H1 (cell line): ENCODE measurements around the gene TGFB3. TPM values are rescaled to one million over a fixed set of nuclear protein-coding genes. Genes with fewer than 3 reads are reported as not detected.
"Not testable (repeated sequence)": the region's sequence is repeated elsewhere in the genome, so short reads cannot be mapped to it uniquely, and the experiment has no call there.

ENCODE experiments used
- CTCF ChIA-PET: fragments of 300-600 bp; sonication (Branson Sonifier 250); formaldehyde crosslinking; loops from one replicate; lab custom pipeline; 2021; ENCODE audit not compliant: partially characterized antibody; lab: Charles Lee
- POLR2A ChIA-PET: fragments of 300-600 bp; sonication (Branson Sonifier 250); formaldehyde crosslinking; loops from one replicate; lab custom pipeline; 2021; ENCODE audit warnings: inconsistent platforms; ENCODE audit not compliant: partially characterized antibody; lab: Charles Lee
- DNase-seq, 2 experiments: peaks; one replicate each; pipeline versions ENCODE4 v3.0.0 to v3.0.0-alpha.2; 2010 to 2022; ENCODE audit warnings: low spot score in 2 of 2, low read depth in 1 of 2, mixed read lengths in 1 of 2
- FAIRE-seq: peaks from 2 replicates; lab custom pipeline; 2011; peaks lifted over from hg19 to GRCh38; lab: Jason Lieb, UNC
- H2AFZ ChIP-seq: 2 replicates; pipeline ENCODE4 v1.8.1; 2012; ENCODE audit warnings: low read length, inconsistent platforms
- H2AK5ac ChIP-seq: 2 replicates; pipeline ENCODE4 v1.6.1; 2013; ENCODE audit warnings: low read depth, low read length
- H2BK120ac ChIP-seq: replicated peaks from 2 replicates; pipeline ENCODE3; 2013; ENCODE audit warnings: low read depth, low read length, inconsistent platforms
- H2BK12ac ChIP-seq: 2 replicates; pipeline ENCODE4 v1.6.1; 2013; ENCODE audit warnings: low read depth, low read length
- H2BK15ac ChIP-seq: 2 replicates; pipeline ENCODE4 v1.6.1; 2013; ENCODE audit warnings: low read length
- H2BK20ac ChIP-seq: 2 replicates; pipeline ENCODE4 v1.6.1; 2013; ENCODE audit warnings: low read length
- H2BK5ac ChIP-seq: 2 replicates; pipeline ENCODE4 v1.6.1; 2013; ENCODE audit warnings: low read depth, low read length
- H3K14ac ChIP-seq: 2 replicates; pipeline ENCODE4 v1.6.1; 2013; ENCODE audit warnings: inconsistent platforms; ENCODE audit not compliant: insufficient read length
- H3K18ac ChIP-seq: 2 replicates; pipeline ENCODE4 v1.6.1; 2013; ENCODE audit warnings: low read length; ENCODE audit errors: extremely low read depth
- H3K23ac ChIP-seq: 2 replicates; pipeline ENCODE4 v1.6.1; 2013; ENCODE audit warnings: inconsistent platforms; ENCODE audit not compliant: insufficient read length
- H3K23me2 ChIP-seq: 2 replicates; pipeline ENCODE4 v1.6.1; 2013; ENCODE audit warnings: low read depth, low read length
- H3K27ac ChIP-seq: 2 replicates; pipeline ENCODE4 v1.6.1; 2011; ENCODE audit warnings: low read depth, low read length, inconsistent platforms
- H3K27me3 ChIP-seq, 4 experiments: replicated peaks in 1 of 4; 1 replicate in 1 of 4; 2 replicates in 3 of 4; pipeline versions ENCODE4 v1.6.1 to v1.8.1; 2011 to 2013; ENCODE audit warnings: low read length in 3 of 4, mild to moderate bottlenecking in 3 of 4, inconsistent platforms in 2 of 4, mixed read lengths in 2 of 4, moderate library complexity in 1 of 4; ENCODE audit not compliant: control insufficient read depth in 3 of 4, insufficient read depth in 3 of 4; ENCODE audit errors: extremely low read depth in 1 of 4
- H3K36me3 ChIP-seq, 4 experiments: 2 replicates each; pipeline versions ENCODE4 v1.6.1 to v1.8.1; 2011 to 2013; ENCODE audit warnings: mild to moderate bottlenecking in 4 of 4, low read length in 3 of 4, moderate library complexity in 2 of 4, control low read depth in 1 of 4, inconsistent platforms in 1 of 4; ENCODE audit not compliant: insufficient read depth in 4 of 4, control insufficient read depth in 2 of 4
- H3K4ac ChIP-seq: replicated peaks from 2 replicates; pipeline ENCODE3; 2013; ENCODE audit warnings: low read length, low read depth, mixed read lengths, inconsistent platforms; ENCODE audit not compliant: insufficient read length
- H3K4me1 ChIP-seq, 4 experiments: replicated peaks in 1 of 4; 1 replicate in 1 of 4; 2 replicates in 3 of 4; pipeline versions ENCODE4 v1.6.1 to v1.8.1; 2011 to 2013; ENCODE audit warnings: low read length in 3 of 4, inconsistent platforms in 2 of 4, mixed read lengths in 1 of 4; ENCODE audit not compliant: insufficient read depth in 4 of 4, control insufficient read depth in 3 of 4
- H3K4me2 ChIP-seq, 2 experiments: 2 replicates each; pipeline versions ENCODE4 v1.6.1 to v1.8.1; 2011 to 2013; ENCODE audit warnings: low read depth in 2 of 2, low read length in 2 of 2, control low read depth in 1 of 2, inconsistent platforms in 1 of 2, mild to moderate bottlenecking in 1 of 2; ENCODE audit not compliant: insufficient read depth in 1 of 2
- H3K4me3 ChIP-seq, 4 experiments: fragments of 200-600, 300-600 bp in 1 of 4; sonication (generic), shearing (Covaris generic), sonication (Bioruptor Twin) in 1 of 4; 2 replicates each; pipeline versions ENCODE4 v1.5.1 to v1.8.1; 2011 to 2016; ENCODE audit warnings: low read length in 4 of 4, low read depth in 3 of 4, control low read depth in 2 of 4, inconsistent platforms in 2 of 4, mild to moderate bottlenecking in 2 of 4, mixed read lengths in 1 of 4, moderate library complexity in 1 of 4; ENCODE audit not compliant: insufficient read depth in 2 of 4; ENCODE audit errors: extremely low read depth in 1 of 4
- H3K56ac ChIP-seq: replicated peaks from 2 replicates; pipeline ENCODE3; 2013; ENCODE audit warnings: low read depth, mild to moderate bottlenecking, mixed read lengths, low read length, inconsistent platforms; ENCODE audit not compliant: insufficient read length
- H3K79me1 ChIP-seq: 2 replicates; pipeline ENCODE4 v1.6.1; 2013; ENCODE audit warnings: low read depth, low read length, control low read depth
- H3K79me2 ChIP-seq, 2 experiments: 2 replicates each; pipeline versions ENCODE4 v1.6.1 to v1.8.1; 2012 to 2013; ENCODE audit warnings: low read length in 2 of 2, mild to moderate bottlenecking in 2 of 2, inconsistent platforms in 1 of 2; ENCODE audit not compliant: insufficient read depth in 2 of 2, control insufficient read depth in 1 of 2
- H3K9ac ChIP-seq, 4 experiments: replicated peaks in 1 of 4; 1 replicate in 1 of 4; 2 replicates in 3 of 4; pipeline versions ENCODE4 v1.6.1 to v1.8.1; 2011 to 2013; ENCODE audit warnings: low read depth in 3 of 4, low read length in 3 of 4, control low read depth in 2 of 4, mild to moderate bottlenecking in 2 of 4, moderate library complexity in 2 of 4, inconsistent platforms in 1 of 4; ENCODE audit errors: extremely low read depth in 1 of 4
- H3K9me3 ChIP-seq, 2 experiments: 2 replicates each; pipeline versions ENCODE4 v1.6.1 to v1.8.1; 2012 to 2013; ENCODE audit warnings: mild to moderate bottlenecking in 2 of 2, moderate library complexity in 2 of 2, control low read depth in 1 of 2, inconsistent platforms in 1 of 2, low read depth in 1 of 2, low read length in 1 of 2, mixed read lengths in 1 of 2; ENCODE audit not compliant: insufficient read depth in 2 of 2
- H4K20me1 ChIP-seq, 2 experiments: replicated peaks in 1 of 2; 2 replicates each; pipeline versions ENCODE3 to v1.8.1; 2011 to 2013; ENCODE audit warnings: inconsistent platforms in 2 of 2, low read length in 2 of 2, mild to moderate bottlenecking in 1 of 2; ENCODE audit not compliant: insufficient read depth in 2 of 2, control insufficient read depth in 1 of 2
- H4K5ac ChIP-seq: 2 replicates; pipeline ENCODE4 v1.6.1; 2013; ENCODE audit warnings: low read length, low read depth, mixed read lengths, inconsistent platforms; ENCODE audit not compliant: insufficient read length
- H4K8ac ChIP-seq: 2 replicates; pipeline ENCODE4 v1.8.0; 2013; ENCODE audit warnings: mild to moderate bottlenecking, moderate library complexity, low read length, inconsistent platforms; ENCODE audit not compliant: insufficient read depth; ENCODE audit errors: extremely low read depth
- H4K91ac ChIP-seq: replicated peaks from 2 replicates; pipeline ENCODE3; 2013; ENCODE audit warnings: low read length, mixed read lengths, inconsistent platforms; ENCODE audit not compliant: insufficient read length
- WGBS, 2 experiments: shearing (Covaris generic) in 1 of 2; methylation state at CpG; one replicate each; pipeline versions ENCODE4 v1.1.6 to v1.1.7; 2013 to 2015; ENCODE audit warnings: low lambda C conversion rate in 2 of 2, mixed read lengths in 2 of 2, inconsistent platforms in 1 of 2, low coverage in 1 of 2, missing lambda C conversion rate in 1 of 2; ENCODE audit not compliant: insufficient replicate concordance in 2 of 2, insufficient coverage in 1 of 2, insufficient read length in 1 of 2; ENCODE audit errors: extremely low coverage in 1 of 2, missing lambda C conversion rate in 1 of 2; 5-methylcytosine and 5-hydroxymethylcytosine counted together
- polyA plus RNA-seq, 7 experiments: library from polyadenylated mRNA; depleted of rRNA in 3 of 7; stranded (reverse) in 5 of 7; unstranded in 2 of 7; fragments of >200 nt in 5 of 7; fragments of 200-250 nt in 2 of 7; gene quantifications; 1 replicate in 5 of 7; 2 replicates in 1 of 7; 4 replicates in 1 of 7; pipeline versions ENCODE4 v1.2.1 to v1.2.3, GENCODE V29; 2011 to 2013; ENCODE audit warnings: missing spikeins in 2 of 7, mixed read lengths in 2 of 7
- total RNA-seq: library from RNA; stranded (reverse); fragmentation: NEBNext Ultra II Directional; extraction: Animal tissue kit (Norgen Biotek cat#: 25700); gene quantifications from 2 replicates; pipeline ENCODE4 v1.2.1, GENCODE V29; 2021

TGFB3 gene
- total and polyA plus RNA-seq, 2 of the 8 experiments (the other 6 are each of a cell fraction or from before 2014, with no cell fraction given) = 0.65 to 0.86 TPM

- H2BK15ac ChIP-seq, H3K18ac ChIP-seq, H3K4me3 ChIP-seq, H4K91ac ChIP-seq, H2BK20ac ChIP-seq, H2BK5ac ChIP-seq, H3K56ac ChIP-seq, H3K36me3 ChIP-seq, H3K79me2 ChIP-seq, H2AFZ ChIP-seq, H3K27me3 ChIP-seq, DNase-seq, H2AK5ac ChIP-seq, H3K27ac ChIP-seq, H3K14ac ChIP-seq, H3K4me2 ChIP-seq, H3K9me3 ChIP-seq, H3K4me1 ChIP-seq, H3K9ac ChIP-seq, H2BK12ac ChIP-seq, H4K5ac ChIP-seq, H3K23ac ChIP-seq, H2BK120ac ChIP-seq, H4K20me1 ChIP-seq, FAIRE-seq, H3K23me2 ChIP-seq, H3K4ac ChIP-seq, H3K79me1 ChIP-seq, POLR2A ChIA-PET, H4K8ac ChIP-seq: not testable (repeated sequence)
- WGBS, 2 experiments = 85% methylated on average over 10 of the region's 54 CpGs; no CpG with 5 or more reads in 1 of the 2 experiments
- CTCF ChIA-PET = interaction anchor here (1.0 kb wide), 1 partner anchor 57 kb away, joined by 3 read pairs; no protein-coding TSS in a partner anchor
Observed at GRCh38 chr14:75925141-75925840, 56.5 kb downstream of the TGFB3 start.

DNA sequence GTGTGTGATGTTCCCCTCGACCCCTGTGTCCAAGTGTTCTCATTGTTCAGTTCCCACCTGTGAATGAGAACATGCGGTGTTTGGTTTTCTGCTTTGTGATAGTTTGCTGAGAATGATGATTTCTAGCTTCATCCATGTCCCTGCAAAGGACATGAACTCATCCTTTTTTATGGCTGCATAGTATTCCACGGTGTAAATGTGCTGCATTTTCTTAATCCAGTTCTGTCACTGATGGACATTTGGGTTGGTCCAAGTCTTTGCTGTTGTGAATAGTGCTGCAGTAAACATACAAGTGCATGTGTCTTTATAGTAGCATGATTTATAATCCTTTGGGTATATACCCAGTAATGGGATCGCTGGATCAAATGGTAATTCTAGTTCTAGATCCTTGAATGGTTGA is 61.4 kb downstream of the TGFB3 start:
- not testable (repeated sequence) for DNase-seq

More for the DNA sequence above, 61.4 kb downstream of the TGFB3 start:
- H3K56ac ChIP-seq, H2BK5ac ChIP-seq, H3K27me3 ChIP-seq, H3K79me1 ChIP-seq, H3K4me3 ChIP-seq, H4K8ac ChIP-seq, H2BK15ac ChIP-seq, H4K20me1 ChIP-seq, CTCF ChIA-PET, H3K14ac ChIP-seq, H3K4me2 ChIP-seq, H3K4ac ChIP-seq, H3K23me2 ChIP-seq, H3K27ac ChIP-seq, H3K9me3 ChIP-seq, H3K23ac ChIP-seq, H2BK12ac ChIP-seq, H2BK120ac ChIP-seq, H2AK5ac ChIP-seq, H3K79me2 ChIP-seq, H3K36me3 ChIP-seq, H2AFZ ChIP-seq, H2BK20ac ChIP-seq, H4K5ac ChIP-seq, POLR2A ChIA-PET, H3K9ac ChIP-seq, H3K18ac ChIP-seq, H4K91ac ChIP-seq, FAIRE-seq: not testable (repeated sequence)
- peaks cover 3 to 13% (median 5%) of the 10 kb centered on the region in 4 experiments; a peak in 6 of 7 replicates for H3K4me1 ChIP-seq
- 93% methylated on average over 4 of the region's 4 CpGs; no CpG with 5 or more reads in 1 of the 2 experiments for WGBS, 2 experiments
